GM18868 (cell line): ENCODE data around the gene IL6ST.
A peak's percentile ranks its signal among the peaks of the same experiment; 100 is the strongest.
"Not testable (repeated sequence)": the region's sequence is repeated elsewhere in the genome, so short reads cannot be mapped to it uniquely, and the experiment has no call there.

Experiments used
- ATAC-seq: cut with Tn5 transposase; IDR thresholded peaks from one replicate; pipeline ENCODE4 v1.9.1; 2021; ENCODE audit warnings: mild to moderate bottlenecking, moderate library complexity; ENCODE audit not compliant: unreplicated experiment

Gene IL6ST

GRCh38 chr5:56006094-56006493, 11.3 kb upstream of the IL6ST start:
- peak; percentile 42 for ATAC-seq

- ATAC-seq, result no peak
These were observed 10.1 kb upstream of the IL6ST start for GRCh38 chr5:56004874-56005273.

GRCh38 chr5:56003679-56004078, 8.9 kb upstream of the IL6ST start:
- no peak for ATAC-seq

- ATAC-seq, result no peak
These were observed 8.4 kb upstream of the IL6ST start for GRCh38 chr5:56003179-56003578.

- no peak for ATAC-seq
These were observed 7.5 kb upstream of the IL6ST start for GRCh38 chr5:56002303-56002702.

- ATAC-seq, result not testable (repeated sequence)
These were observed 5.5 kb upstream of the IL6ST start for GRCh38 chr5:56000221-56000620.

- ATAC-seq, result no peak
These were observed 4.2 kb upstream of the IL6ST start for GRCh38 chr5:55998966-55999365.

- ATAC-seq, result no peak
These were observed 3.1 kb upstream of the IL6ST start for GRCh38 chr5:55997742-55998351.

- ATAC-seq, result peak; percentile 95
These were observed 493 bp upstream of the IL6ST start for GRCh38 chr5:55994998-55995914.

GRCh38 chr5:55993731-55994494, 850 bp downstream of the IL6ST start:
- ATAC-seq, result no peak

GRCh38 chr5:55993013-55993412, 1.8 kb downstream of the IL6ST start:
- no peak for ATAC-seq

GRCh38 chr5:55991768-55992486, 2.8 kb downstream of the IL6ST start:
- ATAC-seq, result no peak

- ATAC-seq, result not testable (repeated sequence)
These were observed 3.9 kb downstream of the IL6ST start for GRCh38 chr5:55990895-55991294.

- ATAC-seq, result no peak
These were observed 4.9 kb downstream of the IL6ST start for GRCh38 chr5:55989860-55990259.

GRCh38 chr5:55988979-55989638, 5.7 kb downstream of the IL6ST start:
- no peak for ATAC-seq

GRCh38 chr5:55988428-55988827, 6.3 kb downstream of the IL6ST start:
- not testable (repeated sequence) for ATAC-seq

GRCh38 chr5:55986931-55987330, 7.8 kb downstream of the IL6ST start:
- ATAC-seq, result no peak

GRCh38 chr5:55985181-55985580, 9.6 kb downstream of the IL6ST start:
- ATAC-seq, result no peak

GRCh38 chr5:55983986-55984385, 10.8 kb downstream of the IL6ST start:
- no peak for ATAC-seq

- ATAC-seq, result no peak
These were observed 11.8 kb downstream of the IL6ST start for GRCh38 chr5:55982957-55983381.
